Mesendoderm (in vitro differentiated cells): ENCODE measurements around the gene ATP8A2.

ENCODE experiments used
- DNase-seq: peaks from one replicate; pipeline ENCODE4 v3.0.0; 2013
- H2AK5ac ChIP-seq: 2 replicates; pipeline ENCODE4 v1.6.1; 2013; ENCODE audit warnings: low read length, inconsistent platforms
- H2BK120ac ChIP-seq: 2 replicates; pipeline ENCODE4 v1.6.1; 2013; ENCODE audit warnings: low read depth, mild to moderate bottlenecking, low read length, moderate library complexity, mixed read lengths
- H2BK15ac ChIP-seq: replicated peaks from 2 replicates; pipeline ENCODE4 v1.6.1; 2013; ENCODE audit warnings: low read depth, mild to moderate bottlenecking, moderate library complexity
- H2BK5ac ChIP-seq: 2 replicates; pipeline ENCODE4 v1.6.1; 2013; ENCODE audit warnings: low read length, inconsistent platforms
- H3K18ac ChIP-seq: 2 replicates; pipeline ENCODE4 v1.6.1; 2013; ENCODE audit warnings: mild to moderate bottlenecking, low read length, mixed read lengths
- H3K23ac ChIP-seq: one replicate; pipeline ENCODE4 v1.6.1; 2013; ENCODE audit warnings: low read length
- H3K27ac ChIP-seq: 2 replicates; pipeline ENCODE4 v1.5.1; 2013; ENCODE audit warnings: low read depth, mild to moderate bottlenecking, inconsistent platforms, low read length, moderate library complexity
- H3K27me3 ChIP-seq: 2 replicates; pipeline ENCODE4 v1.6.1; 2013; ENCODE audit warnings: low read length, control low read depth, mild to moderate bottlenecking, inconsistent platforms; ENCODE audit not compliant: insufficient read depth, poor library complexity
- H3K36me3 ChIP-seq: 2 replicates; pipeline ENCODE4 v1.6.1; 2013; ENCODE audit warnings: low read length, inconsistent platforms; ENCODE audit not compliant: control insufficient read depth, insufficient read depth
- H3K4ac ChIP-seq: one replicate; pipeline ENCODE4 v1.6.1; 2013; ENCODE audit warnings: low read depth, mild to moderate bottlenecking, low read length, moderate library complexity
- H3K4me1 ChIP-seq: 2 replicates; pipeline ENCODE4 v1.6.1; 2013; ENCODE audit warnings: low read depth, low read length, inconsistent platforms; ENCODE audit not compliant: control insufficient read depth
- H3K4me2 ChIP-seq: 2 replicates; pipeline ENCODE4 v1.6.1; 2013; ENCODE audit warnings: low read length
- H3K4me3 ChIP-seq: 2 replicates; pipeline ENCODE4 v1.5.1; 2013; ENCODE audit warnings: mild to moderate bottlenecking, low read length
- H3K56ac ChIP-seq: one replicate; pipeline ENCODE4 v1.6.1; 2013; ENCODE audit warnings: low read length
- H3K79me1 ChIP-seq: 2 replicates; pipeline ENCODE4 v1.6.1; 2013; ENCODE audit warnings: low read length, inconsistent platforms
- H3K79me2 ChIP-seq: 2 replicates; pipeline ENCODE4 v1.6.1; 2013; ENCODE audit warnings: mild to moderate bottlenecking, low read length; ENCODE audit not compliant: control insufficient read depth, insufficient read depth
- H3K9ac ChIP-seq: 2 replicates; pipeline ENCODE4 v1.6.1; 2013; ENCODE audit warnings: low read length, inconsistent platforms
- H4K5ac ChIP-seq: one replicate; pipeline ENCODE4 v1.6.1; 2013; ENCODE audit warnings: low read length
- H4K8ac ChIP-seq: one replicate; pipeline ENCODE4 v1.6.1; 2013; ENCODE audit warnings: low read depth, mild to moderate bottlenecking, control low read depth, low read length, moderate library complexity
- WGBS: extraction: QIAGEN DNeasy Blood & Tissue Kit; methylation state at CpG from one replicate; pipeline ENCODE4 v1.1.7; 2013; ENCODE audit warnings: low lambda C conversion rate, missing lambda C conversion rate; ENCODE audit not compliant: insufficient coverage; ENCODE audit errors: extremely low coverage; 5-methylcytosine and 5-hydroxymethylcytosine counted together

The ATP8A2 gene

GRCh38 chr13:25868490-25868889 lies 496.7 kb downstream of the ATP8A2 start:
- WGBS, result no CpG with 5 or more reads among the region's 5 CpGs
- no peaks in the 10 kb centered on the region for H3K79me2 ChIP-seq
- no peaks in the 10 kb centered on the region for H3K27me3 ChIP-seq
- H3K56ac ChIP-seq, result no peak overlapping the region
- H3K79me1 ChIP-seq, result no peaks in the 10 kb centered on the region
- H3K4me1 ChIP-seq, result no peaks in the 10 kb centered on the region
- H4K8ac ChIP-seq, result no peak overlapping the region
- no peak overlapping the region for H3K18ac ChIP-seq
- no peak overlapping the region for H2AK5ac ChIP-seq
- DNase-seq, result no peak
- H3K9ac ChIP-seq, result no peak overlapping the region
- no peak overlapping the region for H2BK15ac ChIP-seq
- no peak overlapping the region for H3K4ac ChIP-seq
- no peak overlapping the region for H4K5ac ChIP-seq
- H2BK5ac ChIP-seq, result no peak overlapping the region
- no peak overlapping the region for H3K23ac ChIP-seq
- H3K36me3 ChIP-seq, result no peaks in the 10 kb centered on the region
- no peak overlapping the region for H3K4me3 ChIP-seq
- H2BK120ac ChIP-seq, result no peak overlapping the region
- H3K4me2 ChIP-seq, result no peak overlapping the region
- H3K27ac ChIP-seq, result no peak overlapping the region

- WGBS, result no CpG with 5 or more reads among the region's 12 CpGs
- no peak overlapping the region for H3K9ac ChIP-seq
- no peak for DNase-seq
Measured at GRCh38 chr13:25869941-25870340, 498.2 kb downstream of the ATP8A2 start.

GRCh38 chr13:25871389-25872125 lies 499.8 kb downstream of the ATP8A2 start:
- Histone ChIP-seq H2BK120ac (no peak overlapping the region), H3K79me1 (no peaks in the 10 kb centered on the region), H4K5ac (no peak overlapping the region), H3K23ac (no peak overlapping the region), H3K79me2 (no peaks in the 10 kb centered on the region), H3K56ac (no peak overlapping the region), H3K4me3 (no peak overlapping the region), H3K4me2 (no peak overlapping the region), H3K4me1 (no peaks in the 10 kb centered on the region), H3K18ac (no peak overlapping the region), H2BK15ac (no peak overlapping the region), H4K8ac (no peak overlapping the region), H2BK5ac (no peak overlapping the region), H2AK5ac (no peak overlapping the region), H3K9ac (no peak overlapping the region), H3K27me3 (no peaks in the 10 kb centered on the region), H3K36me3 (no peaks in the 10 kb centered on the region), H3K4ac (no peak overlapping the region), H3K27ac (no peak overlapping the region)
- WGBS, result no CpG with 5 or more reads among the region's 11 CpGs
- no peak for DNase-seq

More at GRCh38 chr13:25869941-25870340, 498.2 kb downstream of the ATP8A2 start:
- no peaks in the 10 kb centered on the region for H3K36me3 ChIP-seq
- no peak overlapping the region for H2AK5ac ChIP-seq
- H2BK5ac ChIP-seq, result no peak overlapping the region
- no peak overlapping the region for H4K8ac ChIP-seq
- H3K4me2 ChIP-seq, result no peak overlapping the region
- H3K79me2 ChIP-seq, result no peaks in the 10 kb centered on the region
- H4K5ac ChIP-seq, result no peak overlapping the region
- no peak overlapping the region for H3K56ac ChIP-seq
- H2BK15ac ChIP-seq, result no peak overlapping the region
- H3K23ac ChIP-seq, result no peak overlapping the region
- no peaks in the 10 kb centered on the region for H3K27me3 ChIP-seq
- no peaks in the 10 kb centered on the region for H3K4me1 ChIP-seq
- H3K4ac ChIP-seq, result no peak overlapping the region
- no peak overlapping the region for H3K27ac ChIP-seq
- no peaks in the 10 kb centered on the region for H3K79me1 ChIP-seq
- no peak overlapping the region for H3K4me3 ChIP-seq
- H2BK120ac ChIP-seq, result no peak overlapping the region
- no peak overlapping the region for H3K18ac ChIP-seq

GRCh38 chr13:25872481-25873241 lies 500.9 kb downstream of the ATP8A2 start:
- Histone ChIP-seq H3K56ac (no peak overlapping the region), H2AK5ac (no peak overlapping the region), H3K79me1 (no peaks in the 10 kb centered on the region), H3K36me3 (no peaks in the 10 kb centered on the region), H3K18ac (no peak overlapping the region), H3K27ac (no peak overlapping the region), H3K4ac (no peak overlapping the region), H3K9ac (no peak overlapping the region), H3K4me1 (no peaks in the 10 kb centered on the region), H2BK5ac (no peak overlapping the region), H3K27me3 (no peaks in the 10 kb centered on the region), H2BK15ac (no peak overlapping the region), H3K4me2 (no peak overlapping the region), H4K5ac (no peak overlapping the region), H4K8ac (no peak overlapping the region), H3K23ac (no peak overlapping the region), H3K4me3 (no peak overlapping the region), H3K79me2 (no peaks in the 10 kb centered on the region), H2BK120ac (no peak overlapping the region)
- DNase-seq, result no peak
- WGBS, result no CpG with 5 or more reads among the region's 7 CpGs

GRCh38 chr13:25873242-25873612 lies 501.5 kb downstream of the ATP8A2 start:
- no peak overlapping the region for H3K27ac ChIP-seq
- no peak overlapping the region for H3K4ac ChIP-seq
- no peak overlapping the region for H3K4me2 ChIP-seq
- H2BK15ac ChIP-seq, result no peak overlapping the region
- H4K5ac ChIP-seq, result no peak overlapping the region
- H3K56ac ChIP-seq, result no peak overlapping the region
- H3K27me3 ChIP-seq, result no peaks in the 10 kb centered on the region
- no peaks in the 10 kb centered on the region for H3K79me1 ChIP-seq
- no CpG with 5 or more reads among the region's 2 CpGs for WGBS
- H3K9ac ChIP-seq, result no peak overlapping the region
- no peak overlapping the region for H3K23ac ChIP-seq
- no peak overlapping the region for H3K4me3 ChIP-seq
- no peaks in the 10 kb centered on the region for H3K79me2 ChIP-seq
- H2AK5ac ChIP-seq, result no peak overlapping the region
- H3K18ac ChIP-seq, result no peak overlapping the region
- H2BK120ac ChIP-seq, result no peak overlapping the region
- no peak for DNase-seq
- no peak overlapping the region for H2BK5ac ChIP-seq
- no peak overlapping the region for H4K8ac ChIP-seq
- no peaks in the 10 kb centered on the region for H3K4me1 ChIP-seq
- H3K36me3 ChIP-seq, result no peaks in the 10 kb centered on the region
